ENCODE results near the gene KCNE1.

The KCNE1 gene

GRCh38 chr21:34536820-34537219 is 24.8 kb upstream of the KCNE1 start:
- no peaks in the 10 kb centered on the region for H3K27me3 ChIP-seq (ENCODE audit: control insufficient read depth in 2 of 2, insufficient read depth in 2 of 2, low read length in 2 of 2)
- H3K36me3 ChIP-seq (ENCODE audit: control insufficient read depth in 2 of 2, insufficient read depth in 2 of 2, low read length in 2 of 2), result no peaks in the 10 kb centered on the region
- H3K4me3 ChIP-seq (ENCODE audit: low read length in 2 of 2), result no peak overlapping the region
- no peak overlapping the region for H3K9ac ChIP-seq (ENCODE audit: low read depth in 1 of 2, low read length in 2 of 2)
- H3K27ac ChIP-seq (ENCODE audit: low read depth in 2 of 2, low read length in 2 of 2), result no peak overlapping the region
- H3K4me1 ChIP-seq (ENCODE audit: control insufficient read depth in 2 of 2, insufficient read depth in 2 of 2, low read length in 2 of 2), result no peaks in the 10 kb centered on the region
- H3K9me3 ChIP-seq (ENCODE audit: control insufficient read depth in 2 of 2, low read length in 2 of 2), result no peaks in the 10 kb centered on the region

GRCh38 chr21:34536311-34536710 is 24.3 kb upstream of the KCNE1 start:
- Histone ChIP-seq H3K27me3 (ENCODE audit: control insufficient read depth in 2 of 2, insufficient read depth in 2 of 2, low read length in 2 of 2) (no peaks in the 10 kb centered on the region), H3K27ac (ENCODE audit: low read depth in 2 of 2, low read length in 2 of 2) (no peak overlapping the region), H3K4me1 (ENCODE audit: control insufficient read depth in 2 of 2, insufficient read depth in 2 of 2, low read length in 2 of 2) (no peaks in the 10 kb centered on the region), H3K36me3 (ENCODE audit: control insufficient read depth in 2 of 2, insufficient read depth in 2 of 2, low read length in 2 of 2) (no peaks in the 10 kb centered on the region), H3K9me3 (ENCODE audit: control insufficient read depth in 2 of 2, low read length in 2 of 2) (no peaks in the 10 kb centered on the region), H3K4me3 (ENCODE audit: low read length in 2 of 2) (no peak overlapping the region), H3K9ac (ENCODE audit: low read depth in 1 of 2, low read length in 2 of 2) (no peak overlapping the region)

GRCh38 chr21:34535886-34536285 is 23.9 kb upstream of the KCNE1 start:
- H3K27ac ChIP-seq (ENCODE audit: low read depth in 2 of 2, low read length in 2 of 2), result no peak overlapping the region
- no peaks in the 10 kb centered on the region for H3K9me3 ChIP-seq (ENCODE audit: control insufficient read depth in 2 of 2, low read length in 2 of 2)
- H3K36me3 ChIP-seq (ENCODE audit: control insufficient read depth in 2 of 2, insufficient read depth in 2 of 2, low read length in 2 of 2), result no peaks in the 10 kb centered on the region
- no peak overlapping the region for H3K4me3 ChIP-seq (ENCODE audit: low read length in 2 of 2)
- no peaks in the 10 kb centered on the region for H3K4me1 ChIP-seq (ENCODE audit: control insufficient read depth in 2 of 2, insufficient read depth in 2 of 2, low read length in 2 of 2)
- no peak overlapping the region for H3K9ac ChIP-seq (ENCODE audit: low read depth in 1 of 2, low read length in 2 of 2)
- no peaks in the 10 kb centered on the region for H3K27me3 ChIP-seq (ENCODE audit: control insufficient read depth in 2 of 2, insufficient read depth in 2 of 2, low read length in 2 of 2)

GRCh38 chr21:34534522-34534921 is 22.5 kb upstream of the KCNE1 start:
- H3K4me3 ChIP-seq (ENCODE audit: low read length in 2 of 2), result no peak overlapping the region
- H3K27me3 ChIP-seq (ENCODE audit: control insufficient read depth in 2 of 2, insufficient read depth in 2 of 2, low read length in 2 of 2), result no peaks in the 10 kb centered on the region
- no peaks in the 10 kb centered on the region for H3K9me3 ChIP-seq (ENCODE audit: control insufficient read depth in 2 of 2, low read length in 2 of 2)
- no peak overlapping the region for H3K27ac ChIP-seq (ENCODE audit: low read depth in 2 of 2, low read length in 2 of 2)
- no peak overlapping the region for H3K9ac ChIP-seq (ENCODE audit: low read depth in 1 of 2, low read length in 2 of 2)
- H3K36me3 ChIP-seq (ENCODE audit: control insufficient read depth in 2 of 2, insufficient read depth in 2 of 2, low read length in 2 of 2), result no peaks in the 10 kb centered on the region
- no peaks in the 10 kb centered on the region for H3K4me1 ChIP-seq (ENCODE audit: control insufficient read depth in 2 of 2, insufficient read depth in 2 of 2, low read length in 2 of 2)

GRCh38 chr21:34533938-34534337 is 21.9 kb upstream of the KCNE1 start:
- Histone ChIP-seq H3K27ac (ENCODE audit: low read depth in 2 of 2, low read length in 2 of 2) (no peak overlapping the region), H3K9me3 (ENCODE audit: control insufficient read depth in 2 of 2, low read length in 2 of 2) (no peaks in the 10 kb centered on the region), H3K9ac (ENCODE audit: low read depth in 1 of 2, low read length in 2 of 2) (no peak overlapping the region)

GRCh38 chr21:34531399-34531798 is 19.4 kb upstream of the KCNE1 start:
- no peak overlapping the region for H3K27ac ChIP-seq (ENCODE audit: low read depth in 2 of 2, low read length in 2 of 2)
- no peaks in the 10 kb centered on the region for H3K27me3 ChIP-seq (ENCODE audit: control insufficient read depth in 2 of 2, insufficient read depth in 2 of 2, low read length in 2 of 2)
- H3K4me1 ChIP-seq (ENCODE audit: control insufficient read depth in 2 of 2, insufficient read depth in 2 of 2, low read length in 2 of 2), result peaks cover 7 to 8% of the 10 kb centered on the region in 2 donors
- H3K9me3 ChIP-seq (ENCODE audit: control insufficient read depth in 2 of 2, low read length in 2 of 2), result no peaks in the 10 kb centered on the region
- no peaks in the 10 kb centered on the region for H3K36me3 ChIP-seq (ENCODE audit: control insufficient read depth in 2 of 2, insufficient read depth in 2 of 2, low read length in 2 of 2)
- no peak overlapping the region for H3K9ac ChIP-seq (ENCODE audit: low read depth in 1 of 2, low read length in 2 of 2)
- no peak overlapping the region for H3K4me3 ChIP-seq (ENCODE audit: low read length in 2 of 2)

More at GRCh38 chr21:34533938-34534337, 21.9 kb upstream of the KCNE1 start:
- Histone ChIP-seq H3K27me3 (ENCODE audit: control insufficient read depth in 2 of 2, insufficient read depth in 2 of 2, low read length in 2 of 2) (no peaks in the 10 kb centered on the region), H3K4me1 (ENCODE audit: control insufficient read depth in 2 of 2, insufficient read depth in 2 of 2, low read length in 2 of 2) (no peaks in the 10 kb centered on the region), H3K36me3 (ENCODE audit: control insufficient read depth in 2 of 2, insufficient read depth in 2 of 2, low read length in 2 of 2) (no peaks in the 10 kb centered on the region), H3K4me3 (ENCODE audit: low read length in 2 of 2) (no peak overlapping the region)

GRCh38 chr21:34530261-34530660 is 18.3 kb upstream of the KCNE1 start:
- Histone ChIP-seq H3K27ac (ENCODE audit: low read depth in 2 of 2, low read length in 2 of 2) (no peak overlapping the region), H3K4me1 (ENCODE audit: control insufficient read depth in 2 of 2, insufficient read depth in 2 of 2, low read length in 2 of 2) (peaks cover 8 to 11% of the 10 kb centered on the region in 2 donors)

GRCh38 chr21:34528131-34528561 is 16.1 kb upstream of the KCNE1 start:
- no peak overlapping the region for H3K9ac ChIP-seq (ENCODE audit: low read depth in 1 of 2, low read length in 2 of 2)
- H3K27ac ChIP-seq (ENCODE audit: low read depth in 2 of 2, low read length in 2 of 2), result no peak overlapping the region
- peaks cover 23 to 27% of the 10 kb centered on the region in 2 donors for H3K4me1 ChIP-seq (ENCODE audit: control insufficient read depth in 2 of 2, insufficient read depth in 2 of 2, low read length in 2 of 2)
- H3K4me3 ChIP-seq (ENCODE audit: low read length in 2 of 2), result no peak overlapping the region
- no peaks in the 10 kb centered on the region for H3K36me3 ChIP-seq (ENCODE audit: control insufficient read depth in 2 of 2, insufficient read depth in 2 of 2, low read length in 2 of 2)
- no peaks in the 10 kb centered on the region for H3K27me3 ChIP-seq (ENCODE audit: control insufficient read depth in 2 of 2, insufficient read depth in 2 of 2, low read length in 2 of 2)
- H3K9me3 ChIP-seq (ENCODE audit: control insufficient read depth in 2 of 2, low read length in 2 of 2), result no peaks in the 10 kb centered on the region

More at GRCh38 chr21:34530261-34530660, 18.3 kb upstream of the KCNE1 start:
- Histone ChIP-seq H3K36me3 (ENCODE audit: control insufficient read depth in 2 of 2, insufficient read depth in 2 of 2, low read length in 2 of 2) (no peaks in the 10 kb centered on the region), H3K27me3 (ENCODE audit: control insufficient read depth in 2 of 2, insufficient read depth in 2 of 2, low read length in 2 of 2) (no peaks in the 10 kb centered on the region), H3K9me3 (ENCODE audit: control insufficient read depth in 2 of 2, low read length in 2 of 2) (no peaks in the 10 kb centered on the region), H3K4me3 (ENCODE audit: low read length in 2 of 2) (no peak overlapping the region), H3K9ac (ENCODE audit: low read depth in 1 of 2, low read length in 2 of 2) (no peak overlapping the region)

- Histone ChIP-seq H3K27me3 (ENCODE audit: control insufficient read depth in 2 of 2, insufficient read depth in 2 of 2, low read length in 2 of 2) (no peaks in the 10 kb centered on the region), H3K4me1 (ENCODE audit: control insufficient read depth in 2 of 2, insufficient read depth in 2 of 2, low read length in 2 of 2) (peaks cover 31 to 35% of the 10 kb centered on the region in 2 donors), H3K9ac (ENCODE audit: low read depth in 1 of 2, low read length in 2 of 2) (peak overlapping the region; percentile 83 to 84), H3K4me3 (ENCODE audit: low read length in 2 of 2) (peak overlapping the region; percentile 65 to 78), H3K9me3 (ENCODE audit: control insufficient read depth in 2 of 2, low read length in 2 of 2) (no peaks in the 10 kb centered on the region), H3K27ac (ENCODE audit: low read depth in 2 of 2, low read length in 2 of 2) (peak overlapping the region; percentile 94 to 96), H3K36me3 (ENCODE audit: control insufficient read depth in 2 of 2, insufficient read depth in 2 of 2, low read length in 2 of 2) (no peaks in the 10 kb centered on the region)
These were observed 14.7 kb upstream of the KCNE1 start for GRCh38 chr21:34526618-34527290.

- H3K27me3 ChIP-seq (ENCODE audit: control insufficient read depth in 2 of 2, insufficient read depth in 2 of 2, low read length in 2 of 2), result no peaks in the 10 kb centered on the region
These were observed 14.2 kb upstream of the KCNE1 start for GRCh38 chr21:34526241-34526617.

More at GRCh38 chr21:34526241-34526617, 14.2 kb upstream of the KCNE1 start:
- Histone ChIP-seq H3K27ac (ENCODE audit: low read depth in 2 of 2, low read length in 2 of 2) (peak overlapping the region; percentile 94 to 96), H3K36me3 (ENCODE audit: control insufficient read depth in 2 of 2, insufficient read depth in 2 of 2, low read length in 2 of 2) (peaks cover 3 to 4% of the 10 kb centered on the region in 2 donors), H3K4me1 (ENCODE audit: control insufficient read depth in 2 of 2, insufficient read depth in 2 of 2, low read length in 2 of 2) (peaks cover 31 to 40% of the 10 kb centered on the region in 2 donors), H3K9me3 (ENCODE audit: control insufficient read depth in 2 of 2, low read length in 2 of 2) (no peaks in the 10 kb centered on the region), H3K9ac (ENCODE audit: low read depth in 1 of 2, low read length in 2 of 2) (peak overlapping the region; percentile 83 to 84), H3K4me3 (ENCODE audit: low read length in 2 of 2) (peak overlapping the region; percentile 65 to 78)

All from mucosa of rectum (tissue), 2 donors.